H1 (cell line): ENCODE results near the gene RARA.

Experiments used
- BRCA1 ChIP-seq: IDR thresholded peaks from 2 replicates; pipeline ENCODE4 v1.6.1; 2012; ENCODE audit warnings: low read depth, low read length, improper control_type of control experiment
- CTCF ChIP-seq, 3 experiments: IDR thresholded peaks; 1 replicate in 2 of 3; 2 replicates in 1 of 3; pipeline versions ENCODE4 v1.5.1 to v1.6.1; 2011; ENCODE audit warnings: low read length in 3 of 3, mild to moderate bottlenecking in 3 of 3, inconsistent platforms in 2 of 3, low read depth in 1 of 3, moderate library complexity in 1 of 3; ENCODE audit not compliant: insufficient read depth in 1 of 3; ENCODE audit errors: control extremely low read depth in 1 of 3
- EP300 ChIP-seq, 2 experiments: IDR thresholded peaks; 1 replicate in 1 of 2; 2 replicates in 1 of 2; pipeline ENCODE4 v1.6.1; 2011 to 2012; ENCODE audit warnings: low read depth in 2 of 2, low read length in 2 of 2, mild to moderate bottlenecking in 2 of 2, borderline replicate concordance in 1 of 2, inconsistent platforms in 1 of 2, moderate library complexity in 1 of 2
- EZH2 ChIP-seq: fragments of 200-600 bp; sonication (generic); IDR thresholded peaks from 2 replicates; pipeline ENCODE4 v1.7.1; 2012; ENCODE audit warnings: low read depth, mild to moderate bottlenecking, moderate library complexity, low read length, inconsistent platforms; ENCODE audit not compliant: severe bottlenecking
- GABPA ChIP-seq: IDR thresholded peaks from 2 replicates; pipeline ENCODE4 v1.6.1; 2011; ENCODE audit warnings: mild to moderate bottlenecking, low read length, moderate library complexity, borderline replicate concordance; ENCODE audit not compliant: insufficient read depth
- JUN ChIP-seq: IDR thresholded peaks from 2 replicates; pipeline ENCODE4 v1.6.1; 2011; ENCODE audit warnings: low read depth, mild to moderate bottlenecking, improper control_type of control experiment, low read length
- MAFK ChIP-seq: IDR thresholded peaks from 2 replicates; pipeline ENCODE4 v1.6.1; 2012; ENCODE audit warnings: low read depth, mild to moderate bottlenecking, improper control_type of control experiment, low read length
- POLR2AphosphoS5 ChIP-seq: IDR thresholded peaks from 2 replicates; pipeline ENCODE4 v1.6.1; 2011; ENCODE audit warnings: low read depth, low read length
- RXRA ChIP-seq: IDR thresholded peaks from 2 replicates; pipeline ENCODE4 v1.6.1; 2011; ENCODE audit warnings: low read depth, mild to moderate bottlenecking, low read length, moderate library complexity; ENCODE audit not compliant: insufficient read depth
- SAP30 ChIP-seq: fragments of 300-600 bp; sonication (generic); IDR thresholded peaks from 2 replicates; pipeline ENCODE4 v1.7.1; 2012; ENCODE audit warnings: low read length, moderate library complexity, mild to moderate bottlenecking, inconsistent platforms; ENCODE audit not compliant: insufficient read depth, insufficient replicate concordance
- TF ChIP-seq, protein P1 (sequence below): IDR thresholded peaks from 2 replicates; pipeline ENCODE4 v1.6.1; 2011; ENCODE audit warnings: low read length, improper control_type of control experiment
- TF ChIP-seq, protein P2 (sequence below): IDR thresholded peaks from 2 replicates; pipeline ENCODE4 v1.6.1; 2012; ENCODE audit warnings: inconsistent platforms

- no peak for TF ChIP-seq CTCF (IDR thresholded peaks at IDR 0.05; ENCODE audit: control extremely low read depth in 1 of 3, insufficient read depth in 1 of 3, low read depth in 1 of 3, low read length in 3 of 3)
- TF ChIP-seq RXRA = no peak
- TF ChIP-seq EZH2 = no peak
- TF ChIP-seq BRCA1 = no peak
- TF ChIP-seq MAFK = no peak
- TF ChIP-seq POLR2AphosphoS5 = no peak
- TF ChIP-seq GABPA = no peak
- TF ChIP-seq EP300 (IDR thresholded peaks at IDR 0.05; ENCODE audit: borderline replicate concordance in 1 of 2, low read depth in 2 of 2, low read length in 2 of 2) = no peak
- no peak for TF ChIP-seq JUN
- TF ChIP-seq SAP30 = no peak
- TF ChIP-seq, protein P1, sequence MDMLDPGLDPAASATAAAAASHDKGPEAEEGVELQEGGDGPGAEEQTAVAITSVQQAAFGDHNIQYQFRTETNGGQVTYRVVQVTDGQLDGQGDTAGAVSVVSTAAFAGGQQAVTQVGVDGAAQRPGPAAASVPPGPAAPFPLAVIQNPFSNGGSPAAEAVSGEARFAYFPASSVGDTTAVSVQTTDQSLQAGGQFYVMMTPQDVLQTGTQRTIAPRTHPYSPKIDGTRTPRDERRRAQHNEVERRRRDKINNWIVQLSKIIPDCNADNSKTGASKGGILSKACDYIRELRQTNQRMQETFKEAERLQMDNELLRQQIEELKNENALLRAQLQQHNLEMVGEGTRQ = no peak
- TF ChIP-seq, protein P2, sequence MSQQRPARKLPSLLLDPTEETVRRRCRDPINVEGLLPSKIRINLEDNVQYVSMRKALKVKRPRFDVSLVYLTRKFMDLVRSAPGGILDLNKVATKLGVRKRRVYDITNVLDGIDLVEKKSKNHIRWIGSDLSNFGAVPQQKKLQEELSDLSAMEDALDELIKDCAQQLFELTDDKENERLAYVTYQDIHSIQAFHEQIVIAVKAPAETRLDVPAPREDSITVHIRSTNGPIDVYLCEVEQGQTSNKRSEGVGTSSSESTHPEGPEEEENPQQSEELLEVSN = no peak
Measured at GRCh38 chr17:40260528-40260927, 48.5 kb upstream of the RARA start.
